ENCODE measurements around the gene PIEZO1.

- TF ChIP-seq EZH2 (IDR thresholded peaks at IDR 0.05): no peak
- TF ChIP-seq POLR2AphosphoS5 (IDR thresholded peaks at IDR 0.05; ENCODE audit: borderline replicate concordance, low read depth, low read length): no peak
- no peak for TF ChIP-seq FOXP2 (optimal IDR thresholded peaks at IDR 0.05; ENCODE audit: control extremely low read depth, extremely low read length, insufficient read depth)
These were observed 113.2 kb downstream of the PIEZO1 start for GRCh38 chr16:88671806-88672205.

Measured in SK-N-MC (cell line).